Keratinocyte (primary cell): Measurements from ENCODE around the gene NUP85. TPM values are rescaled to one million over a fixed set of nuclear protein-coding genes. Genes with fewer than 3 reads are reported as not detected.

ENCODE experiments used
- DNase-seq: peaks from one replicate; pipeline ENCODE4 v3.0.0-alpha.2; 2011; ENCODE audit warnings: low read depth, missing footprints, low spot score
- FAIRE-seq: peaks from 2 replicates; lab custom pipeline; 2011; peaks lifted over from hg19 to GRCh38; lab: Jason Lieb, UNC
- H2AFZ ChIP-seq: 2 replicates; pipeline ENCODE4 v1.6.0; 2012; ENCODE audit warnings: low read length, control low read depth, inconsistent platforms; ENCODE audit not compliant: control insufficient read depth
- H3K27ac ChIP-seq: 2 replicates; pipeline ENCODE4 v1.5.1; 2011; ENCODE audit warnings: low read length; ENCODE audit not compliant: control insufficient read depth, insufficient read depth
- H3K27me3 ChIP-seq: 3 replicates; pipeline ENCODE4 v1.6.0; 2011; ENCODE audit warnings: low read length; ENCODE audit not compliant: control insufficient read depth, insufficient read depth; ENCODE audit errors: extremely low read depth
- H3K36me3 ChIP-seq, 2 experiments: 2 replicates in 1 of 2; 3 replicates in 1 of 2; pipeline ENCODE4 v1.5.1; 2011; ENCODE audit warnings: low read length in 2 of 2, mild to moderate bottlenecking in 1 of 2; ENCODE audit not compliant: control insufficient read depth in 2 of 2, insufficient read depth in 2 of 2; ENCODE audit errors: extremely low read depth in 1 of 2
- H3K4me1 ChIP-seq: 3 replicates; pipeline ENCODE4 v1.5.1; 2011; ENCODE audit warnings: low read length; ENCODE audit not compliant: control insufficient read depth, insufficient read depth; ENCODE audit errors: extremely low read depth
- H3K4me2 ChIP-seq: 3 replicates; pipeline ENCODE4 v1.6.0; 2011; ENCODE audit warnings: low read depth, low read length; ENCODE audit not compliant: control insufficient read depth, insufficient read depth; ENCODE audit errors: extremely low read depth
- H3K4me3 ChIP-seq, 3 experiments: fragments of 200-600 bp in 1 of 3; sonication (generic) in 1 of 3; 2 replicates in 2 of 3; 3 replicates in 1 of 3; pipeline ENCODE4 v1.5.1; 2011 to 2016; ENCODE audit warnings: low read length in 3 of 3, mild to moderate bottlenecking in 3 of 3, control low read depth in 2 of 3, inconsistent platforms in 1 of 3, low read depth in 1 of 3, mixed read lengths in 1 of 3, mixed run types in 1 of 3, moderate library complexity in 1 of 3; ENCODE audit not compliant: control insufficient read depth in 2 of 3, insufficient read depth in 2 of 3; ENCODE audit errors: extremely low read depth in 1 of 3
- H3K79me2 ChIP-seq: 2 replicates; pipeline ENCODE4 v1.6.0; 2012; ENCODE audit warnings: low read length; ENCODE audit not compliant: control insufficient read depth, insufficient read depth
- H3K9ac ChIP-seq: 3 replicates; pipeline ENCODE4 v1.6.0; 2011; ENCODE audit warnings: low read length; ENCODE audit not compliant: control insufficient read depth, insufficient read depth; ENCODE audit errors: extremely low read depth
- H3K9me1 ChIP-seq: 3 replicates; pipeline ENCODE4 v1.6.0; 2011; ENCODE audit warnings: low read length; ENCODE audit not compliant: control insufficient read depth, insufficient read depth; ENCODE audit errors: extremely low read depth
- H3K9me3 ChIP-seq: 2 replicates; pipeline ENCODE4 v1.5.1; 2012; ENCODE audit warnings: low read depth, low read length; ENCODE audit not compliant: control insufficient read depth
- H4K20me1 ChIP-seq: 3 replicates; pipeline ENCODE4 v1.6.0; 2011; ENCODE audit warnings: low read length; ENCODE audit not compliant: control insufficient read depth, insufficient read depth; ENCODE audit errors: extremely low read depth
- CTCF ChIP-seq, 3 experiments: IDR thresholded peaks in 1 of 3; conservative IDR thresholded peaks in 1 of 3; optimal IDR thresholded peaks in 1 of 3; 2 replicates in 2 of 3; 3 replicates in 1 of 3; pipeline versions ENCODE3 to v1.5.1; 2011; ENCODE audit warnings: low read length in 3 of 3, mild to moderate bottlenecking in 3 of 3, moderate library complexity in 2 of 3, control low read depth in 1 of 3, inconsistent platforms in 1 of 3; ENCODE audit not compliant: insufficient read depth in 2 of 3; ENCODE audit errors: extremely low read depth in 1 of 3
- EZH2 ChIP-seq: IDR thresholded peaks from one replicate; pipeline ENCODE4 v1.6.1; 2012; ENCODE audit warnings: inconsistent platforms, mild to moderate bottlenecking, low read length, moderate library complexity
- dilution Hi-C: fragments of 300-500 bp; cut with MboI; formaldehyde crosslinking; loops from one replicate; pipeline ENCODE4 v1.7.0; 2020; ENCODE audit warnings: low sequenced_read_pairs; ENCODE audit not compliant: extremely low pct_ligation_motif_present
- polyA plus RNA-seq, 5 experiments: library from polyadenylated mRNA; depleted of rRNA in 3 of 5; stranded (reverse) in 3 of 5; stranded (forward) in 1 of 5; unstranded in 1 of 5; fragments of >200 nt; gene quantifications; 1 replicate in 1 of 5; 2 replicates in 3 of 5; 3 replicates in 1 of 5; pipeline versions ENCODE4 v1.2.1 to v1.2.3, GENCODE V29; 2011 to 2012; ENCODE audit warnings: missing spikeins in 2 of 5, low read depth in 1 of 5, low replicate concordance in 1 of 5

Gene NUP85
- polyA plus RNA-seq, 1 donor (not counting 4 experiments of a cell fraction or from before 2014, with no cell fraction given) = 64.4 TPM

- peak within 1 kb of the TSS; percentile 99 for H3K27ac ChIP-seq
- peaks cover 14 to 15% of the 10 kb centered on the region in 2 experiments for H3K36me3 ChIP-seq
- no peaks in the 10 kb centered on the region for H3K9me3 ChIP-seq
- H3K4me1 ChIP-seq = peaks cover 13% of the 10 kb centered on the region
- FAIRE-seq (no peak), DNase-seq (peak; percentile 52)
- peak within 1 kb of the TSS; percentile 100 for H3K9ac ChIP-seq
- peak within 1 kb of the TSS; percentile 89 for H3K4me2 ChIP-seq
- H3K9me1 ChIP-seq = no peaks in the 10 kb centered on the region
- no peaks in the 10 kb centered on the region for H3K27me3 ChIP-seq
- dilution Hi-C loops = no loop called here
- H4K20me1 ChIP-seq = no peaks in the 10 kb centered on the region
- H2AFZ ChIP-seq = peak within 1 kb of the TSS; percentile 94
- H3K4me3 ChIP-seq = peak within 1 kb of the TSS; percentile 77 to 97 (median 96)
- peaks cover 55% of the 10 kb centered on the region for H3K79me2 ChIP-seq
- TF ChIP-seq EZH2 = no peak
- TF ChIP-seq CTCF (optimal IDR thresholded peaks at IDR 0.05 in 1 of 3, IDR thresholded peaks at IDR 0.05 in 1 of 3, conservative IDR thresholded peaks at IDR 0.05 in 1 of 3; ENCODE audit: extremely low read depth in 1 of 3, insufficient read depth in 2 of 3, low read length in 3 of 3) = no peak
Measured at GRCh38 chr17:75261336-75262111, 56.0 kb downstream of the NUP85 start, which contains the start of the genes GGA3 and MRPS7. Gene GGA3 (minus strand): TSS chr17:75261606. CDS start chr17:75261587, 19 bp downstream. Gene MRPS7 (plus strand): TSS chr17:75261879. CDS start chr17:75261901, 22 bp downstream.

- Histone ChIP-seq H3K27me3 (no peaks in the 10 kb centered on the region), H3K4me1 (peaks cover 13% of the 10 kb centered on the region)
Measured at GRCh38 chr17:75262112-75262606, 56.7 kb downstream of the NUP85 start.

More at GRCh38 chr17:75262112-75262606, 56.7 kb downstream of the NUP85 start:
- no peaks in the 10 kb centered on the region for H3K9me1 ChIP-seq
- peaks cover 53% of the 10 kb centered on the region for H3K79me2 ChIP-seq
- H4K20me1 ChIP-seq = no peaks in the 10 kb centered on the region
- H3K36me3 ChIP-seq = peaks cover 14 to 21% of the 10 kb centered on the region in 2 experiments
- peak overlapping the region; percentile 89 for H2AFZ ChIP-seq
- peak overlapping the region; percentile 99 for H3K27ac ChIP-seq
- DNase-seq = no peak
- peak overlapping the region; percentile 81 for H3K4me2 ChIP-seq
- no peak for FAIRE-seq
- H3K9me3 ChIP-seq = no peaks in the 10 kb centered on the region
- TF ChIP-seq EZH2 = no peak
- no peak for TF ChIP-seq CTCF (optimal IDR thresholded peaks at IDR 0.05 in 1 of 3, IDR thresholded peaks at IDR 0.05 in 1 of 3, conservative IDR thresholded peaks at IDR 0.05 in 1 of 3; ENCODE audit: extremely low read depth in 1 of 3, insufficient read depth in 2 of 3, low read length in 3 of 3)
- dilution Hi-C loops = no loop called here
- peak overlapping the region; percentile 77 to 97 (median 96) for H3K4me3 ChIP-seq
- H3K9ac ChIP-seq = peak overlapping the region; percentile 100
